HFFc6 (cell line): ENCODE data around the gene CRISPLD2. TPM values are rescaled to one million over a fixed set of nuclear protein-coding genes. Genes with fewer than 3 reads are reported as not detected.
"Not testable (repeated sequence)": the region's sequence is repeated elsewhere in the genome, so short reads cannot be mapped to it uniquely, and the experiment has no call there.

ENCODE experiments used
- DNase-seq: peaks from one replicate; pipeline ENCODE4 v3.0.0-alpha.2; 2018
- H3K27ac Mint-ChIP-seq: 2 replicates; pipeline ENCODE4 v1.8.0; 2020; ENCODE audit warnings: mild to moderate bottlenecking, mixed read lengths
- H3K27me3 Mint-ChIP-seq: 2 replicates; pipeline ENCODE4 v1.8.0; 2021; ENCODE audit warnings: mild to moderate bottlenecking, moderate library complexity, mixed read lengths; ENCODE audit not compliant: insufficient read depth
- H3K36me3 Mint-ChIP-seq: 2 replicates; pipeline ENCODE4 v1.8.0; 2021; ENCODE audit warnings: low read depth, mixed read lengths
- H3K4me1 Mint-ChIP-seq: 2 replicates; pipeline ENCODE4 v1.8.0; 2020; ENCODE audit warnings: low read depth, mixed read lengths
- H3K4me3 Mint-ChIP-seq: 2 replicates; pipeline ENCODE4 v1.8.0; 2020; ENCODE audit warnings: mild to moderate bottlenecking, moderate library complexity, mixed read lengths
- H3K9me3 Mint-ChIP-seq: 2 replicates; pipeline ENCODE4 v1.8.0; 2020; ENCODE audit warnings: mild to moderate bottlenecking, mixed read lengths
- CTCF ChIP-seq: fragments of 200-600 bp; sonication (generic); IDR thresholded peaks from 2 replicates; pipeline ENCODE4 v1.5.0; 2021; ENCODE audit warnings: antibody characterized with exemption, mild to moderate bottlenecking
- total RNA-seq, 6 experiments: library from RNA; stranded (reverse); fragmentation: NEBNext Ultra II Directional; extraction: Animal tissue kit (Norgen Biotek cat#: 25700); gene quantifications; 2 replicates in 1 of 6; 3 replicates in 5 of 6; pipeline ENCODE4 v1.2.3, GENCODE V29; 2021

The CRISPLD2 gene
- total RNA-seq, 6 experiments from 2014 or later: 12.2 to 15.5 (median 13.6) TPM

- no peak for TF ChIP-seq CTCF
- H3K27me3 Mint-ChIP-seq: no peaks in the 10 kb centered on the region
- no peak overlapping the region for H3K27ac Mint-ChIP-seq
- H3K36me3 Mint-ChIP-seq: 0 out of 2 replicates have a peak, but pooled peaks cover 8% of the 10 kb centered on the region
- H3K9me3 Mint-ChIP-seq: no peaks in the 10 kb centered on the region
- no peaks in the 10 kb centered on the region for H3K4me1 Mint-ChIP-seq
- H3K4me3 Mint-ChIP-seq: no peak overlapping the region
- no peak for DNase-seq
These were observed 47.9 kb downstream of the CRISPLD2 start for GRCh38 chr16:84867696-84868095.

- no peak for DNase-seq
- Mint-ChIP-seq H3K4me3 (no peak overlapping the region), H3K27me3 (no peaks in the 10 kb centered on the region), H3K36me3 (0 out of 2 replicates have a peak, but pooled peaks cover 8% of the 10 kb centered on the region), H3K4me1 (no peaks in the 10 kb centered on the region), H3K9me3 (no peaks in the 10 kb centered on the region), H3K27ac (no peak overlapping the region)
- TF ChIP-seq CTCF: no peak
These were observed 48.5 kb downstream of the CRISPLD2 start for GRCh38 chr16:84868328-84868727.

- DNase-seq: no peak
- Mint-ChIP-seq H3K9me3 (no peaks in the 10 kb centered on the region), H3K4me1 (peaks cover 1% of the 10 kb centered on the region; the same call in 1 of the 2 replicates), H3K27me3 (no peaks in the 10 kb centered on the region), H3K36me3 (peaks cover 9% of the 10 kb centered on the region; the same call in 1 of the 2 replicates), H3K4me3 (no peak overlapping the region), H3K27ac (no peak overlapping the region)
- TF ChIP-seq CTCF: no peak
These were observed 49.2 kb downstream of the CRISPLD2 start for GRCh38 chr16:84868829-84869472.

- H3K4me1 Mint-ChIP-seq: peaks cover 7% of the 10 kb centered on the region; the same call in 1 of the 2 replicates
- H3K4me3 Mint-ChIP-seq: no peak overlapping the region
- peaks cover 13% of the 10 kb centered on the region; the same call in 1 of the 2 replicates for H3K36me3 Mint-ChIP-seq
- H3K27me3 Mint-ChIP-seq: no peaks in the 10 kb centered on the region
- no peak for DNase-seq
- H3K9me3 Mint-ChIP-seq: no peaks in the 10 kb centered on the region
- no peak for TF ChIP-seq CTCF
- no peak overlapping the region for H3K27ac Mint-ChIP-seq
These were observed 49.7 kb downstream of the CRISPLD2 start for GRCh38 chr16:84869473-84869845.

GRCh38 chr16:84872971-84873370 lies 53.2 kb downstream of the CRISPLD2 start:
- H3K36me3 Mint-ChIP-seq, H3K27me3 Mint-ChIP-seq, H3K9me3 Mint-ChIP-seq, H3K4me3 Mint-ChIP-seq, H3K27ac Mint-ChIP-seq, DNase-seq, H3K4me1 Mint-ChIP-seq: not testable (repeated sequence)

- H3K27ac Mint-ChIP-seq: peak overlapping the region; percentile 3; the same call in 1 of the 2 replicates
- peaks cover 9% of the 10 kb centered on the region; the same call in 1 of the 2 replicates for H3K36me3 Mint-ChIP-seq
- no peak for TF ChIP-seq CTCF
- no peaks in the 10 kb centered on the region for H3K9me3 Mint-ChIP-seq
- no peak for DNase-seq
- H3K4me1 Mint-ChIP-seq: peaks cover 8% of the 10 kb centered on the region; the same call in 1 of the 2 replicates
- no peak overlapping the region for H3K4me3 Mint-ChIP-seq
- H3K27me3 Mint-ChIP-seq: no peaks in the 10 kb centered on the region
These were observed 54.2 kb downstream of the CRISPLD2 start for GRCh38 chr16:84874004-84874435.
